H54 (cell line): ENCODE results near the gene ARID1B.

Experiments used
- DNase-seq: peaks from one replicate; pipeline ENCODE4 v3.0.0; 2011; ENCODE audit warnings: low spot score, mixed read lengths; ENCODE audit not compliant: insufficient read length
- FAIRE-seq: peaks from 3 replicates; lab custom pipeline; 2011; peaks lifted over from hg19 to GRCh38; lab: Jason Lieb, UNC
- POLR2A ChIP-seq: IDR thresholded peaks from 2 replicates; pipeline ENCODE4 v1.6.1; 2011; ENCODE audit warnings: low read depth, mild to moderate bottlenecking, low read length

Gene ARID1B

DNA sequence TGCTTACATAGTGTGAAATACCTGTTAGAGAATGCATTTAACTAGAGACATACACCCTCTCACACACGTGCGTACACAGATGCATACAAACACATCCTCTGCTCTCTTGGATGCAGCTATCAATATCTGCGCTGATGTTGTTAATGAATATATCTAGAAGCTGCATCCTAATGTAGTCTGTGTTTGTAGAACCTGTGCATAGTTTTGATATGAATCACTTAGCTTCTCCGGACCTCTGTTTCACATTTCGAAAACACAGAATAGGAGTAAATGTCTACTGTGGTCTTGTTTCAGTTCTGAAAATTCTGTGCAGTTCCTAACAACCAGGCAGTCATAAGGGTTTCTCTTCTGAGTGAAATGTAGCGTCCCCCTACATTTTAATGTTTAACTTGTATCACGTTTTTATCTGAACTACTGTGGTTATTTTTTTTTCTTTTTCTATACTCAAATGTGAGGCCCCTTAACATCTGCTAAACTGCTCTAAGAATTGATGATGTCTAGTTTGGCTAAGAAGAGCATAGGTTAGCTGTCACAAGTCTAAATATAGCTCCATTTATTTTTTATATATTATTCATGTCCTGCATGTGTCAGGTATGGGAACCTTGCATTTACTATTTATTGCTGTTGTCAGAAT lies 291.6 kb downstream of the ARID1B start:
- no peak for TF ChIP-seq POLR2A
- DNase-seq (no peak), FAIRE-seq (no peak)

- FAIRE-seq (no peak), DNase-seq (no peak)
- TF ChIP-seq POLR2A: no peak
These were observed 292.4 kb downstream of the ARID1B start for GRCh38 chr6:157069585-157069984.

DNA sequence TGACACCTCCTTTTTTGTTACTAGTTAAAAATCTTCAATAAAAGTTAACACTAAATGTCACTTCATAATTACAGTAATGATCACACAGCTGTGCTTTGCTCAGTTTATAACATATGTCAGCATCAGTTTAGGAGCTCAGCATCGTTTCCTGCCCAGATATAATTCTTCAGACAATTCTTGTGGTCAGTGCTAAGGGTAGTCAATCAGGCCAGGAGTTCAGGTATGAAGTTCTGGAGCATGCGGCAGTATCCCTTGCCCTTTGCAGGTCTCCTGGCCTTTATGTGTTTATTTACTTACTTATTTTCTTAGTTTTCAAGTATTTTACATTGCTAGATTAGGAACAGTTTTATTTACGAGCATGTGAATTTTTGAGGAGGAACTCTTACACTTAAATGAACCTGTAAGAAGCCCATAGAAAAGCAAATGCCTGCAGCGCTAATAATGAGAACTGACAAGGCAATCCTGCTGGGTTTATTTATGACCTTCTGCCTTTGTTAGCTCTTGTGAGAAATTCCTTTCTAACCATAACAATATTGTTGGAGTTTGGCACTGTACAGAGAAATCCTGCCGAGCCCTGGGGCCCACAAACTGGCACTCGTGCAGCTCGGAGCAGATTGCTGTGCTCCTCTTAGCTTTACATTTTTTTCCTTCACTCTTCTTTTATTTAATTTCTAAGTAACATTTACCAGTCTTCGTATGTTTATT lies 293.4 kb downstream of the ARID1B start:
- TF ChIP-seq POLR2A: no peak
- no peak for FAIRE-seq
- no peak for DNase-seq

DNA sequence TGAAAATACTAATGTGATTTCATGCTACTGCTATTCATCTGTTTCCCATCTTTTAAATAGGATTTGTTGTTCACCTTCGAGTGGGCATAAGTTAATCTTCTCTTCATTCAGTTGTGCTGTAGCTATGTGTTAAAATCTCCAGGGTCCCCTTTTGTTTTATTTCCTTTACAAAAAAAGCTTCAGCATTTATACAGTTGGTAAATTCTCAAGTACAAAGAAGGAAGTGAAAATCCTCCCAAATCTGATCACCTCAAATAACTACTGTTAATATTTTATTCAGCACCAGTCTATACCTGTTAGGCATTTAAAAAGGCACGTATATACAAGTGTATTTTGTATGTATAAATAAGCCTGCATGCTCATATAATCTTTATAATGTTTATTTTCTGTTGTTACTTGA lies 294.9 kb downstream of the ARID1B start:
- no peak for FAIRE-seq
- TF ChIP-seq POLR2A: no peak

DNA sequence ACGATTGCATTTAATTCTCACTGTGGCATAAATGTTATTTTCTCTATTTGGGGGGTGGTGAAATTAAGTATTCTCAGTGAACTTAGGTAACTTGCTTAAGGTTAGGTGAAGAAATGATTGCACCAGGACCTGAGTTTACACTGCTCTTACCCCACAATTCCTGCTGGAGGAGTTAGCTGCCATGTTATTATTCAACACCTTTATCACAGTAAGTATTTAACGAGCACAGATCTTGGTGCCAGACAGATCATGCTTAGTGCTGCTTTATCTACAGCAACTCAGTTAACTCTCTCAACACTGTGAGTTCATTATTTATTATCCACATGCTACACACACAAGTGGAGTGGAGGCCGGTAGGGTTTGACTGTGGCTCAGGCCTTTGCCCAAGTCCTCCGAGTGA lies 296.4 kb downstream of the ARID1B start:
- no peak for FAIRE-seq
- no peak for DNase-seq
- no peak for TF ChIP-seq POLR2A

More for the DNA sequence above, 294.9 kb downstream of the ARID1B start:
- no peak for DNase-seq

- FAIRE-seq: no peak
- DNase-seq: no peak
- TF ChIP-seq POLR2A: no peak
These were observed 297.8 kb downstream of the ARID1B start for GRCh38 chr6:157074969-157075368.

- TF ChIP-seq POLR2A: no peak
- FAIRE-seq (no peak), DNase-seq (no peak)
These were observed 298.6 kb downstream of the ARID1B start for GRCh38 chr6:157075549-157076450.

DNA sequence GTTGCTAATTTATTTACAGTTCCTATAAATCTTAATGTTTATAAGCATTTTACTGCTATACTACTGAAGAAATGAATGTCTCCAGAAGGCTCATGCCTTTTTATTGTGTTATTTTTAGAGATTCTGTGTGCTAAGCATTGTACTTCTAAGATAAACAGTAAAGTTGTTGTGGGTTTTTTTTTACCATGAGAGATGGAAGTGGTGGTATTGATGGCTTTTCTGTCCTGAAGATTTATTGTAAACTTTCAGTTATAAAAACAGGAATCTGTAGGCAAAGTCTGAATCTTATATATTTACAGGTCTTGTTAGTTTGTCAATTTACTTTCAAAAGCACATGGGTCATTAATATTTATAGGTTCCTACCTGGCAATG lies 299.3 kb downstream of the ARID1B start:
- no peak for TF ChIP-seq POLR2A
- FAIRE-seq: no peak

GRCh38 chr6:157077251-157077650 lies 300.1 kb downstream of the ARID1B start:
- no peak for FAIRE-seq
- no peak for TF ChIP-seq POLR2A

More for the DNA sequence above, 299.3 kb downstream of the ARID1B start:
- DNase-seq: no peak

GRCh38 chr6:157078326-157078725 lies 301.1 kb downstream of the ARID1B start:
- FAIRE-seq (no peak), DNase-seq (no peak)
- no peak for TF ChIP-seq POLR2A

More at GRCh38 chr6:157077251-157077650, 300.1 kb downstream of the ARID1B start:
- DNase-seq: no peak

DNA sequence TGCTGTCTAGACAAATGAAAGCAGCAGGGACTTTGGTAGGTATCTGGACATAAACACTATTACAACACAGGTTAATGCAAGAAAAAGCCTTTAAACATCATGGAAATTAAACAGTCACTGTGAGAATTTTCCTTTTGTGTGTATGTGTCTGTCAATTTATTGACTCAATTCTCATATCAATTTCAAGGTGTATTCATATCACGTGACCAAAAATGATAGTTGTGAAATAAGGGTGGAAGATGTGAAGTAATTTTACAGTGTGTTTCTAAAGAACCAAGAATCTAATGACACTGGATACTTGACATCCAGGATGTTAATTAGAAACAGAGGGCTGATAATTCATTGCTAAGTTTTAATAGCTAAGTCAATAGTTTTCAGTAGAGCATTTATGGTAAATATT lies 302.1 kb downstream of the ARID1B start:
- TF ChIP-seq POLR2A: no peak
- no peak for DNase-seq
- FAIRE-seq: no peak

GRCh38 chr6:157079771-157080170 lies 302.6 kb downstream of the ARID1B start:
- TF ChIP-seq POLR2A: no peak
- FAIRE-seq (no peak), DNase-seq (no peak)

- DNase-seq: no peak
- FAIRE-seq: no peak
- TF ChIP-seq POLR2A: no peak
These were observed 303.8 kb downstream of the ARID1B start for GRCh38 chr6:157080986-157081391.

DNA sequence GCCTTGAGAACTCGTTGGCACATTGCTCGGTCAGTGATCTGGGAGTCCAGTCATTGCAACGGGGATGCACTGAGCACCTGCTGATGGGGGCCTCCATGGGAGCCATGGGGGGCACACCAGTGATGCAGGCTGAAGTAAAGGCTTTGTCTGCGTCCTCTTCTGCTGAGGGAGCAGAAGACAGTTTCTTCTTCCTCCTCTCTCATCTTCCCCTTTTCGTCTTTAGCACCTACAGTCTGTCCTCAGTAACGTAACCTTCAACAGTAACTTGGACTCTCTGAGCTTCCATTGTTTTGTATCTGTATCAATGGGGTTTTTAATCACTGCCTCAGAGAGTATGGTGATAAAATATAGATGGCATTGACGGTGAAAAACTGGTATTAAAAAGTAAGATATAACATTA lies 306.2 kb downstream of the ARID1B start:
- DNase-seq (no peak), FAIRE-seq (no peak)
- TF ChIP-seq POLR2A: no peak

DNA sequence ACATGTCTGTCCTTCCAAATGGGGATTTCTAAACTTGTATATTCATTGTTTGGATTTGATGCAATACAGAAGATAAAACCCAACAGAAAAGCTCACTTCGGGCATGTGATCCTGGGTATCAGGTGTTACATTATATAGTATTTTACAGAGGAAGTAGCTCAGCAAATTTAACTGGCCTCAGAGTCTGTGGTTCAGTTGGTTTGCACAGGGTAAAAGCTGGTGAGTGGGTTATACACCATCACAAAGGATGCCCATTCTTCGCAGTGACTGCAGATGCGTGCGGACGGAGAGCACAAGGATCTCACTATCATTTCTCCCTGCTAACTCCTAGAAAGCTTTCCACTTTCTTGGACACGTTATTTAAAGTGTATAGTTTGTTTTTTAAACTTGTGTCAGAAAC lies 309.5 kb downstream of the ARID1B start:
- no peak for FAIRE-seq
- DNase-seq: no peak
- no peak for TF ChIP-seq POLR2A
